ENCODE results near the gene THSD7B. TPM values are rescaled to one million over a fixed set of nuclear protein-coding genes. Genes with fewer than 3 reads are reported as not detected.

The THSD7B gene
- total RNA-seq, 1 donor from 2014 or later = not detected

DNA sequence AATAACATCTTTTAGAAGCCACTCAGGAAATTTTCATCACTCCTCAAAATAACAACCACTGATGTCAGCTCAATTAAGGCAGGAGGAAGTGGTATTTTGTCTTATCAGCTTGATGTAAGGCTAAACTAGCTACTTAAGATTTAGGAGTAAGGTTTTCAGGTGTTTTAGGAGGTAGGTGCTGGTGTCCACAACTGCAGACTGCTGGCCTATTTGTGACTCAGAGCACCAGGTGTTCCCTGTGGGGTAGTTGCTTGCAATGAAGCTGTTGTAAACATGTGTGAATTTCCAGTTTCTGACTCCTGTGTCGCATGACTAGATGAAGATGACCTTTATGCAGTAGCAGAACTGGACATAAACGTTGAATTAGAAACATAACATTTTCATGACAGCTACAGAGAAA, 164.2 kb downstream of the THSD7B start:
- DNase-seq (ENCODE audit: extremely low spot score, unreplicated experiment) = no peak
- no peaks in the 10 kb centered on the region for H3K4me1 Mint-ChIP-seq (ENCODE audit: unreplicated experiment)
- no peak overlapping the region for H3K27ac Mint-ChIP-seq (ENCODE audit: unreplicated experiment)
- TF ChIP-seq, protein P1, sequence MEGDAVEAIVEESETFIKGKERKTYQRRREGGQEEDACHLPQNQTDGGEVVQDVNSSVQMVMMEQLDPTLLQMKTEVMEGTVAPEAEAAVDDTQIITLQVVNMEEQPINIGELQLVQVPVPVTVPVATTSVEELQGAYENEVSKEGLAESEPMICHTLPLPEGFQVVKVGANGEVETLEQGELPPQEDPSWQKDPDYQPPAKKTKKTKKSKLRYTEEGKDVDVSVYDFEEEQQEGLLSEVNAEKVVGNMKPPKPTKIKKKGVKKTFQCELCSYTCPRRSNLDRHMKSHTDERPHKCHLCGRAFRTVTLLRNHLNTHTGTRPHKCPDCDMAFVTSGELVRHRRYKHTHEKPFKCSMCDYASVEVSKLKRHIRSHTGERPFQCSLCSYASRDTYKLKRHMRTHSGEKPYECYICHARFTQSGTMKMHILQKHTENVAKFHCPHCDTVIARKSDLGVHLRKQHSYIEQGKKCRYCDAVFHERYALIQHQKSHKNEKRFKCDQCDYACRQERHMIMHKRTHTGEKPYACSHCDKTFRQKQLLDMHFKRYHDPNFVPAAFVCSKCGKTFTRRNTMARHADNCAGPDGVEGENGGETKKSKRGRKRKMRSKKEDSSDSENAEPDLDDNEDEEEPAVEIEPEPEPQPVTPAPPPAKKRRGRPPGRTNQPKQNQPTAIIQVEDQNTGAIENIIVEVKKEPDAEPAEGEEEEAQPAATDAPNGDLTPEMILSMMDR (IDR thresholded peaks at IDR 0.05) = no peak
- no peak overlapping the region for H3K4me3 Mint-ChIP-seq (ENCODE audit: unreplicated experiment)
- no peaks in the 10 kb centered on the region for H3K36me3 Mint-ChIP-seq (ENCODE audit: unreplicated experiment)
- peaks cover 15% of the 10 kb centered on the region for H3K27me3 Mint-ChIP-seq (ENCODE audit: unreplicated experiment)
- H3K9me3 Mint-ChIP-seq (ENCODE audit: unreplicated experiment) = peaks cover 17% of the 10 kb centered on the region

DNA sequence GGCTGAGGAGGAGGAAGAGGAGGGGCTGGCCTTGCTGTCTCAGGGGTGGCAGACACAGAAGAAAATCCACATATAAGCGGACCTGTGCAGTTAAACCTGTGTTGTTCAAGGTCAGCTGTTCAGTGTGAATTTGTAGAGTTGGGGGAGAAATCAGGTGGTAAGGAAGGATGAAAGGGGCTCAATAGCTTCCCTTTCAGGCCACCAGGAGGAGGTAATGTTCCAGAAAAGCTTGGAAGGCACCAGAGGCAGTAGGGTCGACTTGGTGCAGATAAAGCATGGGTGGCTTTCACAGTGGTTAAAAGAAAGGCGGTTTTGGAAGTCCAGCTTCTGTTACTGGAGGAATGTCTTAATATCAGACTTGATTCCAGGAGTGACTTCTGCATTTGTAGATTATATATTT, 167.4 kb downstream of the THSD7B start:
- DNase-seq (ENCODE audit: extremely low spot score, unreplicated experiment) = no peak
- peaks cover 11% of the 10 kb centered on the region for H3K27me3 Mint-ChIP-seq (ENCODE audit: unreplicated experiment)
- no peaks in the 10 kb centered on the region for H3K36me3 Mint-ChIP-seq (ENCODE audit: unreplicated experiment)
- H3K4me3 Mint-ChIP-seq (ENCODE audit: unreplicated experiment) = no peak overlapping the region
- H3K27ac Mint-ChIP-seq (ENCODE audit: unreplicated experiment) = no peak overlapping the region
- no peaks in the 10 kb centered on the region for H3K4me1 Mint-ChIP-seq (ENCODE audit: unreplicated experiment)
- no peaks in the 10 kb centered on the region for H3K9me3 Mint-ChIP-seq (ENCODE audit: unreplicated experiment)
- TF ChIP-seq, protein P1 (IDR thresholded peaks at IDR 0.05) = peak; percentile 69

GRCh38 chr2:136935119-136935518, 169.8 kb downstream of the THSD7B start:
- no peak for DNase-seq (ENCODE audit: extremely low spot score, unreplicated experiment)
- Mint-ChIP-seq H3K36me3 (ENCODE audit: unreplicated experiment) (no peaks in the 10 kb centered on the region), H3K4me3 (ENCODE audit: unreplicated experiment) (no peak overlapping the region), H3K4me1 (ENCODE audit: unreplicated experiment) (no peaks in the 10 kb centered on the region), H3K9me3 (ENCODE audit: unreplicated experiment) (no peaks in the 10 kb centered on the region), H3K27me3 (ENCODE audit: unreplicated experiment) (peaks cover 5% of the 10 kb centered on the region), H3K27ac (ENCODE audit: unreplicated experiment) (no peak overlapping the region)
- TF ChIP-seq, protein P1 (IDR thresholded peaks at IDR 0.05) = no peak

GRCh38 chr2:136956050-136956449, 190.7 kb downstream of the THSD7B start:
- TF ChIP-seq, protein P1 (IDR thresholded peaks at IDR 0.05) = no peak

GRCh38 chr2:136957044-136957443, 191.7 kb downstream of the THSD7B start:
- Mint-ChIP-seq H3K4me3 (ENCODE audit: unreplicated experiment) (no peak overlapping the region), H3K27me3 (ENCODE audit: unreplicated experiment) (no peaks in the 10 kb centered on the region), H3K36me3 (ENCODE audit: unreplicated experiment) (no peaks in the 10 kb centered on the region), H3K27ac (ENCODE audit: unreplicated experiment) (no peak overlapping the region), H3K4me1 (ENCODE audit: unreplicated experiment) (no peaks in the 10 kb centered on the region), H3K9me3 (ENCODE audit: unreplicated experiment) (no peaks in the 10 kb centered on the region)
- TF ChIP-seq, protein P1 (IDR thresholded peaks at IDR 0.05) = no peak
- DNase-seq (ENCODE audit: extremely low spot score, unreplicated experiment) = no peak

More at GRCh38 chr2:136956050-136956449, 190.7 kb downstream of the THSD7B start:
- H3K27me3 Mint-ChIP-seq (ENCODE audit: unreplicated experiment) = peaks cover 2% of the 10 kb centered on the region
- H3K9me3 Mint-ChIP-seq (ENCODE audit: unreplicated experiment) = no peaks in the 10 kb centered on the region
- DNase-seq (ENCODE audit: extremely low spot score, unreplicated experiment) = no peak
- H3K4me3 Mint-ChIP-seq (ENCODE audit: unreplicated experiment) = no peak overlapping the region
- no peaks in the 10 kb centered on the region for H3K36me3 Mint-ChIP-seq (ENCODE audit: unreplicated experiment)
- no peaks in the 10 kb centered on the region for H3K4me1 Mint-ChIP-seq (ENCODE audit: unreplicated experiment)
- no peak overlapping the region for H3K27ac Mint-ChIP-seq (ENCODE audit: unreplicated experiment)

Data from osteocyte (in vitro differentiated cells).